Activated naive CD4-positive, alpha-beta T cell treated with anti-CD3 and anti-CD28 coated beads, Interleukin-2, amount 50 U/mL, for 24 hours (primary cell): ENCODE measurements around the gene PRKG1.
"Not testable (repeated sequence)": the region's sequence is repeated elsewhere in the genome, so short reads cannot be mapped to it uniquely, and the experiment has no call there.

Source experiments
- H3K27ac Mint-ChIP-seq: one replicate; pipeline ENCODE4 v1.8.0; 2021; ENCODE audit warnings: mild to moderate bottlenecking, mixed read lengths
- H3K27me3 Mint-ChIP-seq: one replicate; pipeline ENCODE4 v1.8.0; 2021; ENCODE audit warnings: mixed read lengths
- H3K36me3 Mint-ChIP-seq: one replicate; pipeline ENCODE4 v1.8.0; 2021; ENCODE audit warnings: mixed read lengths
- H3K4me1 Mint-ChIP-seq: one replicate; pipeline ENCODE4 v1.8.0; 2021; ENCODE audit warnings: mixed read lengths
- H3K4me3 Mint-ChIP-seq: one replicate; pipeline ENCODE4 v1.8.0; 2021; ENCODE audit warnings: mild to moderate bottlenecking, mixed read lengths
- H3K9me3 Mint-ChIP-seq: one replicate; pipeline ENCODE4 v1.8.0; 2021; ENCODE audit warnings: mixed read lengths

PRKG1 gene

GRCh38 chr10:51393006-51393405 lies 318.7 kb downstream of the PRKG1 start:
- H3K27ac Mint-ChIP-seq, H3K9me3 Mint-ChIP-seq, H3K27me3 Mint-ChIP-seq, H3K4me3 Mint-ChIP-seq, H3K36me3 Mint-ChIP-seq, H3K4me1 Mint-ChIP-seq: not testable (repeated sequence)

- no peaks in the 10 kb centered on the region for H3K27me3 Mint-ChIP-seq
Measured at GRCh38 chr10:51394039-51394438, 319.8 kb downstream of the PRKG1 start.

GRCh38 chr10:51397244-51397643 lies 323.0 kb downstream of the PRKG1 start:
- H3K36me3 Mint-ChIP-seq = no peaks in the 10 kb centered on the region
- no peaks in the 10 kb centered on the region for H3K4me1 Mint-ChIP-seq
- no peak overlapping the region for H3K4me3 Mint-ChIP-seq
- no peaks in the 10 kb centered on the region for H3K27me3 Mint-ChIP-seq
- H3K9me3 Mint-ChIP-seq = no peaks in the 10 kb centered on the region
- H3K27ac Mint-ChIP-seq = no peak overlapping the region

More at GRCh38 chr10:51394039-51394438, 319.8 kb downstream of the PRKG1 start:
- Mint-ChIP-seq H3K4me1 (no peaks in the 10 kb centered on the region), H3K27ac (no peak overlapping the region), H3K9me3 (no peaks in the 10 kb centered on the region), H3K4me3 (no peak overlapping the region), H3K36me3 (no peaks in the 10 kb centered on the region)

- no peaks in the 10 kb centered on the region for H3K4me1 Mint-ChIP-seq
- H3K4me3 Mint-ChIP-seq = no peak overlapping the region
- H3K9me3 Mint-ChIP-seq = no peaks in the 10 kb centered on the region
- H3K27me3 Mint-ChIP-seq = no peaks in the 10 kb centered on the region
- H3K36me3 Mint-ChIP-seq = no peaks in the 10 kb centered on the region
- no peak overlapping the region for H3K27ac Mint-ChIP-seq
Measured at GRCh38 chr10:51397695-51398094, 323.4 kb downstream of the PRKG1 start.

GRCh38 chr10:51399840-51400239 lies 325.6 kb downstream of the PRKG1 start:
- Mint-ChIP-seq H3K36me3 (no peaks in the 10 kb centered on the region), H3K27me3 (no peaks in the 10 kb centered on the region), H3K4me1 (no peaks in the 10 kb centered on the region), H3K4me3 (no peak overlapping the region), H3K9me3 (no peaks in the 10 kb centered on the region), H3K27ac (no peak overlapping the region)

- H3K36me3 Mint-ChIP-seq = no peaks in the 10 kb centered on the region
- no peak overlapping the region for H3K27ac Mint-ChIP-seq
- no peak overlapping the region for H3K4me3 Mint-ChIP-seq
- H3K9me3 Mint-ChIP-seq = no peaks in the 10 kb centered on the region
- no peaks in the 10 kb centered on the region for H3K4me1 Mint-ChIP-seq
- H3K27me3 Mint-ChIP-seq = no peaks in the 10 kb centered on the region
Measured at GRCh38 chr10:51400392-51401096, 326.3 kb downstream of the PRKG1 start.

- Mint-ChIP-seq H3K27ac (no peak overlapping the region), H3K9me3 (no peaks in the 10 kb centered on the region), H3K4me1 (no peaks in the 10 kb centered on the region), H3K27me3 (no peaks in the 10 kb centered on the region), H3K4me3 (no peak overlapping the region), H3K36me3 (no peaks in the 10 kb centered on the region)
Measured at GRCh38 chr10:51403521-51403920, 329.2 kb downstream of the PRKG1 start.

GRCh38 chr10:51405580-51406351 lies 331.5 kb downstream of the PRKG1 start:
- H3K4me1 Mint-ChIP-seq = no peaks in the 10 kb centered on the region
- H3K27me3 Mint-ChIP-seq = no peaks in the 10 kb centered on the region
- H3K9me3 Mint-ChIP-seq = no peaks in the 10 kb centered on the region
- H3K4me3 Mint-ChIP-seq = no peak overlapping the region
- H3K36me3 Mint-ChIP-seq = no peaks in the 10 kb centered on the region
- no peak overlapping the region for H3K27ac Mint-ChIP-seq

GRCh38 chr10:51406581-51406980 lies 332.3 kb downstream of the PRKG1 start:
- Mint-ChIP-seq H3K4me3 (no peak overlapping the region), H3K27ac (no peak overlapping the region), H3K36me3 (no peaks in the 10 kb centered on the region), H3K27me3 (no peaks in the 10 kb centered on the region), H3K9me3 (no peaks in the 10 kb centered on the region), H3K4me1 (no peaks in the 10 kb centered on the region)

GRCh38 chr10:51416494-51416893 lies 342.2 kb downstream of the PRKG1 start:
- Mint-ChIP-seq H3K36me3 (no peaks in the 10 kb centered on the region), H3K27me3 (peaks cover 5% of the 10 kb centered on the region), H3K4me3 (no peak overlapping the region), H3K9me3 (no peaks in the 10 kb centered on the region), H3K4me1 (no peaks in the 10 kb centered on the region), H3K27ac (no peak overlapping the region)

GRCh38 chr10:51419196-51420093 lies 345.2 kb downstream of the PRKG1 start:
- H3K27me3 Mint-ChIP-seq = peaks cover 5% of the 10 kb centered on the region
- no peaks in the 10 kb centered on the region for H3K9me3 Mint-ChIP-seq
- no peak overlapping the region for H3K4me3 Mint-ChIP-seq
- H3K27ac Mint-ChIP-seq = no peak overlapping the region
- no peaks in the 10 kb centered on the region for H3K36me3 Mint-ChIP-seq
- H3K4me1 Mint-ChIP-seq = peaks cover 3% of the 10 kb centered on the region

- Mint-ChIP-seq H3K9me3 (no peaks in the 10 kb centered on the region), H3K4me1 (peaks cover 3% of the 10 kb centered on the region), H3K36me3 (no peaks in the 10 kb centered on the region), H3K27me3 (peaks cover 10% of the 10 kb centered on the region), H3K27ac (no peak overlapping the region), H3K4me3 (no peak overlapping the region)
Measured at GRCh38 chr10:51421853-51422252, 347.6 kb downstream of the PRKG1 start.

- H3K9me3 Mint-ChIP-seq = no peaks in the 10 kb centered on the region
- H3K27ac Mint-ChIP-seq = no peak overlapping the region
- peaks cover 10% of the 10 kb centered on the region for H3K27me3 Mint-ChIP-seq
- H3K36me3 Mint-ChIP-seq = no peaks in the 10 kb centered on the region
- H3K4me3 Mint-ChIP-seq = no peak overlapping the region
- H3K4me1 Mint-ChIP-seq = peaks cover 3% of the 10 kb centered on the region
Measured at GRCh38 chr10:51422311-51423120, 348.2 kb downstream of the PRKG1 start.

- H3K4me3 Mint-ChIP-seq = no peak overlapping the region
- H3K4me1 Mint-ChIP-seq = peaks cover 3% of the 10 kb centered on the region
- H3K9me3 Mint-ChIP-seq = no peaks in the 10 kb centered on the region
- peaks cover 8% of the 10 kb centered on the region for H3K27me3 Mint-ChIP-seq
- H3K27ac Mint-ChIP-seq = no peak overlapping the region
- no peaks in the 10 kb centered on the region for H3K36me3 Mint-ChIP-seq
Measured at GRCh38 chr10:51423121-51423452, 348.8 kb downstream of the PRKG1 start.

- Mint-ChIP-seq H3K9me3 (no peaks in the 10 kb centered on the region), H3K4me3 (no peak overlapping the region), H3K36me3 (no peaks in the 10 kb centered on the region), H3K27me3 (peaks cover 5% of the 10 kb centered on the region), H3K27ac (no peak overlapping the region), H3K4me1 (peaks cover 3% of the 10 kb centered on the region)
Measured at GRCh38 chr10:51425431-51425830, 351.1 kb downstream of the PRKG1 start.
